GM12873 (cell line): ENCODE data around the gene ZNF121.

Source experiments
- CTCF ChIP-seq: IDR thresholded peaks from 2 replicates; pipeline ENCODE4 v1.5.1; 2012; ENCODE audit warnings: low read depth, mild to moderate bottlenecking, moderate library complexity, low read length, control low read depth; ENCODE audit not compliant: insufficient read depth; ENCODE audit errors: missing control alignments

The ZNF121 gene

GRCh38 chr19:9552536-9553274, 31.6 kb downstream of the ZNF121 start:
- no peak for TF ChIP-seq CTCF

- no peak for TF ChIP-seq CTCF
Measured at GRCh38 chr19:9547870-9548269, 36.4 kb downstream of the ZNF121 start.

DNA sequence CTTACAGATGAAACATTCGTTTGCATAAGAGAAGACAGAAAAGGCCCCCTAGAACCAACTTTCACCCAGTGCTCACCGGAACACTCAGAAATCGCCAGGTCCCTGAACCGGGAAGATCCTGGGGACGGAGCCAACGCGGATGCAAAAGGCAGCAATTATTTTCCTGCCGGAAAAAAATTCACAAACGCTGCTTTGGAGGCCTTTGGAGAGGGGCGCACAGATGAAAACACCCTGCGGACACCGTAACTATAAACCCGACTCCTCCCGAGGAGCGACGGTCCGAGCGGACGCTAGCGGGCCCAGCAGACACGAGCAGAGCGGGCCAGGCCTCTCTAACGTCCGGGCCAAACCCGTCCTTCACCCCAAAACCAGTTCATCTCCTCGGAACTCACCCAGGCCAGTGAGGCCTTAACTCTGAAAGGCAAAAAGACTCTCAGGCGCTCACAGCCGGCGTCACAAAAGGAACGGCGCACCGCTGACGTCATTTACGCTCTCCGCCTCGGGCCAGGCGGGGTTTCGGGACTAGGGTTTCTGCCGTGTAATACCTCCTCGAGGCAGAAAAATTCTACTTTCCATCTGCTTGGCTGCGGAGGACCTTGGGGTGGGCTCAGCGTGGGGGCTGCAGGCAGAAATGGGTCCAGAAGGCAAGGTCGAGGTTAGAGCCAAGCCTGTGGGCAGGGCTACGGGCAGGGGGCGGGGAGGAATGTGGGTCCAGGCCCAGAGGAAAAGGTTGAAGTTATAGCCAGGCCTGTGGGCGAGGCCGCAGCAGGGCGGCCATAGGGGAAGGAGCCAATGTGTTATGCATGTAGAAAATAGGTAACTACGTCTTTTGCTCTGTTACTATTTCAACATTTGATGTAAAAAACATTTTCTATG, 45.9 kb downstream of the ZNF121 start, which contains the start of gene ZNF426:
ZNF426 (minus strand) TSS at position 463 of the 876 bp plus-strand sequence. CDS start 2,413 bp downstream, outside the sequence.
- TF ChIP-seq CTCF, result no peak

GRCh38 chr19:9535934-9536333, 48.4 kb downstream of the ZNF121 start:
- no peak for TF ChIP-seq CTCF

GRCh38 chr19:9531933-9532332, 52.4 kb downstream of the ZNF121 start:
- TF ChIP-seq CTCF, result no peak

- no peak for TF ChIP-seq CTCF
Measured at GRCh38 chr19:9528757-9529336, 55.5 kb downstream of the ZNF121 start.

GRCh38 chr19:9523885-9524474, 60.3 kb downstream of the ZNF121 start:
- TF ChIP-seq CTCF, result no peak
